ENCODE results near the gene TENT5A.

The TENT5A gene

GRCh38 chr6:81752084-81752920 is at the start of gene TENT5A:
TENT5A (minus strand) TSS chr6:81752681; CDS start chr6:81752141, 540 bp downstream.
- Histone ChIP-seq H3K4me3 (ENCODE audit: low read length) (peak within 1 kb of the TSS; percentile 95), H3K4me1 (ENCODE audit: control insufficient read depth, insufficient read depth, low read length) (peaks cover 29% of the 10 kb centered on the region), H3K9me3 (ENCODE audit: control insufficient read depth, low read length) (no peaks in the 10 kb centered on the region), H3K36me3 (ENCODE audit: control insufficient read depth, insufficient read depth, low read length, severe bottlenecking) (peaks cover 3% of the 10 kb centered on the region), H3K27me3 (replicated peaks; ENCODE audit: control insufficient read depth, insufficient read depth, low read length) (no peaks in the 10 kb centered on the region), H3K9ac (ENCODE audit: low read length) (peak within 1 kb of the TSS; percentile 87)
- DNase-seq (ENCODE audit: low read depth), result peak; percentile 96

- H3K4me1 ChIP-seq (ENCODE audit: control insufficient read depth, insufficient read depth, low read length), result no peaks in the 10 kb centered on the region
- no peaks in the 10 kb centered on the region for H3K27me3 ChIP-seq (replicated peaks; ENCODE audit: control insufficient read depth, insufficient read depth, low read length)
- no peak for DNase-seq (ENCODE audit: low read depth)
- no peak overlapping the region for H3K4me3 ChIP-seq (ENCODE audit: low read length)
- H3K9ac ChIP-seq (ENCODE audit: low read length), result no peak overlapping the region
- H3K9me3 ChIP-seq (ENCODE audit: control insufficient read depth, low read length), result no peaks in the 10 kb centered on the region
- H3K36me3 ChIP-seq (ENCODE audit: control insufficient read depth, insufficient read depth, low read length, severe bottlenecking), result no peaks in the 10 kb centered on the region
Observed at GRCh38 chr6:81801489-81801888, 49.0 kb upstream of the TENT5A start.

GRCh38 chr6:81800666-81801065 is 48.2 kb upstream of the TENT5A start:
- H3K4me3 ChIP-seq (ENCODE audit: low read length), result no peak overlapping the region
- no peaks in the 10 kb centered on the region for H3K27me3 ChIP-seq (replicated peaks; ENCODE audit: control insufficient read depth, insufficient read depth, low read length)
- peaks cover 5% of the 10 kb centered on the region for H3K9me3 ChIP-seq (ENCODE audit: control insufficient read depth, low read length)
- DNase-seq (ENCODE audit: low read depth), result no peak
- no peaks in the 10 kb centered on the region for H3K4me1 ChIP-seq (ENCODE audit: control insufficient read depth, insufficient read depth, low read length)
- H3K9ac ChIP-seq (ENCODE audit: low read length), result no peak overlapping the region
- H3K36me3 ChIP-seq (ENCODE audit: control insufficient read depth, insufficient read depth, low read length, severe bottlenecking), result no peaks in the 10 kb centered on the region

DNA sequence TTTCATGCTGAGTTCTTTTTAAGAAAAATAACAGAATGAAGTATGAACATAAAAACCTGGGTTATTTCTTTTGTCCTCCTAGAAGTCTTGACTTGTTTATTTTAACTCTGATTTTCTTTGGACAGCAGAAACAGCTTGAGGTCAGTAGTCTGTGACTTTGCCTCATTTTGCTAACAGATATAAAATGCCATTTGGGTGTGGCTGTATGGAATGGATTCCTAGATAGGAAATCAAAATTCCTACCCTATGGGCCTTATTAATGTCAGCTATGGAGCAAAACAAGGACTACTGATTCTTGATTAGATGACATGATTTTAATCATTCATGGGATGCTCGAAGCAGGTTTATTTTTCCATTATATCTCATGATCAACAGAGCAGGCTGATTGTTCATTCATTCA is 46.8 kb upstream of the TENT5A start:
- no peaks in the 10 kb centered on the region for H3K4me1 ChIP-seq (ENCODE audit: control insufficient read depth, insufficient read depth, low read length)
- peak; percentile 14 for DNase-seq (ENCODE audit: low read depth)

DNA sequence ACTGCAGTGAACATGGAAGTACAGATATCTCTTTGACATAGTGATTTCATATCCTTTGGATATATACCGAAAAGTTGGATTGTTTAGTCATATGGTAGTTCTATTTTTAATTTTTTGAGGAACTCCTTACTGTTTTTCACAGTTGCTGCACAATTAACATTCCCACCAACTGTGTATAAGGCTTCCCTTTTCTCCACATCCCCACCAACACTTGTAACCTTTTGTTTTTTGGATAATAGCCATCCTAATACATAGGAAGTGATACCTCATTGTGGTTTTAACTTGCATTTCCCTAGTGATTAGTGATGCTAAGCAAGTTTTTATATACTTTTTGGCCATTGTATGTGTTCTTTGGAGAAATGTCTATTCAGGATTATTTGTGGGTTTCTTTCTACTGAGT is 45.1 kb upstream of the TENT5A start:
- no peaks in the 10 kb centered on the region for H3K36me3 ChIP-seq (ENCODE audit: control insufficient read depth, insufficient read depth, low read length, severe bottlenecking)
- DNase-seq (ENCODE audit: low read depth), result no peak
- no peak overlapping the region for H3K9ac ChIP-seq (ENCODE audit: low read length)
- peaks cover 5% of the 10 kb centered on the region for H3K9me3 ChIP-seq (ENCODE audit: control insufficient read depth, low read length)
- H3K4me3 ChIP-seq (ENCODE audit: low read length), result no peak overlapping the region
- H3K27me3 ChIP-seq (replicated peaks; ENCODE audit: control insufficient read depth, insufficient read depth, low read length), result no peaks in the 10 kb centered on the region
- peaks cover 10% of the 10 kb centered on the region for H3K4me1 ChIP-seq (ENCODE audit: control insufficient read depth, insufficient read depth, low read length)

More for the DNA sequence above, 46.8 kb upstream of the TENT5A start:
- H3K27me3 ChIP-seq (replicated peaks; ENCODE audit: control insufficient read depth, insufficient read depth, low read length), result no peaks in the 10 kb centered on the region
- no peak overlapping the region for H3K4me3 ChIP-seq (ENCODE audit: low read length)
- no peak overlapping the region for H3K9ac ChIP-seq (ENCODE audit: low read length)
- peaks cover 5% of the 10 kb centered on the region for H3K9me3 ChIP-seq (ENCODE audit: control insufficient read depth, low read length)
- H3K36me3 ChIP-seq (ENCODE audit: control insufficient read depth, insufficient read depth, low read length, severe bottlenecking), result no peaks in the 10 kb centered on the region

DNA sequence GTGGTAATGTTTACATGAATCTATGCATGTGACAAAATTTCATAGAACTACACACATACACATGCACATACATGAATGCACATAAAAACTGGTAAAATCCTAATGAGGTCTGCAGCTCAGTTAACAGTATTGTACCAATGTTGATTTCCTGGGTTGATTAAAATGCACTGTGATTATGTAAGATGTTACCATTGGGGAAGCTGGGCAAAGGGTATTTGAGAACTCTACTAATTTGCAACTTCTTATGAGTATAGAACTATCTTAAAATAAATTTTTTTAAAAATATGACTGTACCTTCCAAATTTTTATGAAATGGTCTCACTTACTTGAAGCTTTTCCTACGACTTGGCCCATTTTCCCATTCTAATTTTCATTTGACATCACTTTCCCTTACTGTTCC is 43.4 kb upstream of the TENT5A start:
- Histone ChIP-seq H3K4me1 (ENCODE audit: control insufficient read depth, insufficient read depth, low read length) (peaks cover 10% of the 10 kb centered on the region), H3K4me3 (ENCODE audit: low read length) (no peak overlapping the region), H3K27me3 (replicated peaks; ENCODE audit: control insufficient read depth, insufficient read depth, low read length) (no peaks in the 10 kb centered on the region), H3K36me3 (ENCODE audit: control insufficient read depth, insufficient read depth, low read length, severe bottlenecking) (no peaks in the 10 kb centered on the region), H3K9ac (ENCODE audit: low read length) (no peak overlapping the region), H3K9me3 (ENCODE audit: control insufficient read depth, low read length) (peaks cover 5% of the 10 kb centered on the region)
- DNase-seq (ENCODE audit: low read depth), result no peak

- DNase-seq (ENCODE audit: low read depth), result peak; percentile 15
Observed at GRCh38 chr6:81793821-81794475, 41.5 kb upstream of the TENT5A start.

DNA sequence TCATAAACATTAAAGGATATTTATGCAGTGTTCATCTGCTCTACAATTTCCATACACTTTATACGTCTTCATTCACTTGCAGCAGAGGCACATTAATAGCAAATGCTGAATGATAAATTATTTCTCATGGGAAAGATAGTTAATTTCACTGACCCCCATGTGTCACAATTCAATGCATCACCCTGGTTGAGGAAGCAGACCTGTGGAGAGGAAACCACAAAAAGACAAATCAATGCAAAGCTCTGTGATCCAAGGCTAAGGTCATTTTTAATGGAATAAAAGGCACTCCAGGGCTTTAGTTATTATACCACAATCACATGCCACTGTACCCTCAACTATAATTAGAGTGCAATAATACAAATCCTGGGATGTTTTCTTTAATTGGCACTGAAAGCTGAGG is 40.3 kb upstream of the TENT5A start:
- Histone ChIP-seq H3K4me1 (ENCODE audit: control insufficient read depth, insufficient read depth, low read length) (peaks cover 12% of the 10 kb centered on the region), H3K36me3 (ENCODE audit: control insufficient read depth, insufficient read depth, low read length, severe bottlenecking) (no peaks in the 10 kb centered on the region), H3K27me3 (replicated peaks; ENCODE audit: control insufficient read depth, insufficient read depth, low read length) (no peaks in the 10 kb centered on the region), H3K9ac (ENCODE audit: low read length) (no peak overlapping the region), H3K9me3 (ENCODE audit: control insufficient read depth, low read length) (peaks cover 5% of the 10 kb centered on the region), H3K4me3 (ENCODE audit: low read length) (no peak overlapping the region)
- DNase-seq (ENCODE audit: low read depth), result no peak

More at GRCh38 chr6:81793821-81794475, 41.5 kb upstream of the TENT5A start:
- Histone ChIP-seq H3K4me1 (ENCODE audit: control insufficient read depth, insufficient read depth, low read length) (peaks cover 10% of the 10 kb centered on the region), H3K36me3 (ENCODE audit: control insufficient read depth, insufficient read depth, low read length, severe bottlenecking) (no peaks in the 10 kb centered on the region), H3K4me3 (ENCODE audit: low read length) (no peak overlapping the region), H3K9me3 (ENCODE audit: control insufficient read depth, low read length) (peaks cover 5% of the 10 kb centered on the region), H3K9ac (ENCODE audit: low read length) (no peak overlapping the region), H3K27me3 (replicated peaks; ENCODE audit: control insufficient read depth, insufficient read depth, low read length) (no peaks in the 10 kb centered on the region)

DNA sequence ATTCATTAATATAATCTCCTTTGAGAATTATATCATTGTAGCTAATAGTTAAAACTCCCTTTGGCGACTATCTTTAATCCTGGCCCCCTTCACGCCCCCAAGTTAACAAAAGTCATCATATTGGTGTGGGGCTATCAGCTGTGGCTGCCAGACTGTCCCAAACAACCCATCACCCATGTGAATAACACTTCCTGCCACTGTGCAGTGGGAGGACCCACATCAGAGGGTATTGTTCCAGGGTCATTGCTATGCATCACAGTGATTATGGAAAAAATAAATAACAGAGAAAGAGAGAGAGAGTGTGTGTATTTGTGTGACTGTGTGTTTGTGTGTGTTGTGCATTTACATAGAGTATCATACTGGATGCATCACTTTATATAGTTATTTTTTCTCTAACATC is 39.3 kb upstream of the TENT5A start:
- no peak for DNase-seq (ENCODE audit: low read depth)
- Histone ChIP-seq H3K4me3 (ENCODE audit: low read length) (no peak overlapping the region), H3K9ac (ENCODE audit: low read length) (no peak overlapping the region), H3K27me3 (replicated peaks; ENCODE audit: control insufficient read depth, insufficient read depth, low read length) (no peaks in the 10 kb centered on the region), H3K36me3 (ENCODE audit: control insufficient read depth, insufficient read depth, low read length, severe bottlenecking) (no peaks in the 10 kb centered on the region), H3K9me3 (ENCODE audit: control insufficient read depth, low read length) (peaks cover 5% of the 10 kb centered on the region), H3K4me1 (ENCODE audit: control insufficient read depth, insufficient read depth, low read length) (peaks cover 21% of the 10 kb centered on the region)

DNA sequence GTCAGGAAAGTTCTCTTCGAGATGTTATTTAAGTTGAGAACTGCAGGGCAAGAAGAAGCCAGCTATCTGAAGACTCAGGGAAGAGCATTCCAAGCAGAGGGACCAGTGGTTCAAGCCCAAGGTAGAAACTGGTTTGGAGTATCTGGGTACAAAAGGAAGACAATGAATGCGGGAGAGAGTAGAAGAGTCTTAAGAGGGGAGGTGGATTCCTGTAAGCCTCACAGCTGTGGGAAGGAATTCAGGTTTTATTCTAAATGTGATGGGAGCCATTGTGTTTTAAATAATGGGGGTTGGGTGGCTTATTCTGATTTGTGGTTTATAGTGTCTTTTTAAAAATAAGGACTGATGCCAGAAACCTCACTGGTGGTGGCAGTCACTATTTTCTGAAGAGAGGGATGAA is 37.6 kb upstream of the TENT5A start:
- Histone ChIP-seq H3K27me3 (replicated peaks; ENCODE audit: control insufficient read depth, insufficient read depth, low read length) (no peaks in the 10 kb centered on the region), H3K9ac (ENCODE audit: low read length) (no peak overlapping the region), H3K4me3 (ENCODE audit: low read length) (no peak overlapping the region), H3K9me3 (ENCODE audit: control insufficient read depth, low read length) (no peaks in the 10 kb centered on the region), H3K4me1 (ENCODE audit: control insufficient read depth, insufficient read depth, low read length) (peaks cover 21% of the 10 kb centered on the region), H3K36me3 (ENCODE audit: control insufficient read depth, insufficient read depth, low read length, severe bottlenecking) (no peaks in the 10 kb centered on the region)
- DNase-seq (ENCODE audit: low read depth), result no peak

GRCh38 chr6:81789291-81789690 is 36.8 kb upstream of the TENT5A start:
- no peak for DNase-seq (ENCODE audit: low read depth)
- H3K9me3 ChIP-seq (ENCODE audit: control insufficient read depth, low read length), result no peaks in the 10 kb centered on the region
- no peak overlapping the region for H3K9ac ChIP-seq (ENCODE audit: low read length)
- peaks cover 21% of the 10 kb centered on the region for H3K4me1 ChIP-seq (ENCODE audit: control insufficient read depth, insufficient read depth, low read length)
- no peak overlapping the region for H3K4me3 ChIP-seq (ENCODE audit: low read length)
- H3K36me3 ChIP-seq (ENCODE audit: control insufficient read depth, insufficient read depth, low read length, severe bottlenecking), result no peaks in the 10 kb centered on the region
- H3K27me3 ChIP-seq (replicated peaks; ENCODE audit: control insufficient read depth, insufficient read depth, low read length), result no peaks in the 10 kb centered on the region

All from adipocyte (in vitro differentiated cells).